ENCODE data around the gene KCNE3.

- no peak for TF ChIP-seq CTCF (IDR thresholded peaks at IDR 0.05; ENCODE audit: insufficient read depth, low read length)
- TF ChIP-seq REST (IDR thresholded peaks at IDR 0.05; ENCODE audit: insufficient replicate concordance, low read depth): no peak
These were observed 39.9 kb downstream of the KCNE3 start for GRCh38 chr11:74427384-74427886.
